IMR-90 (cell line): ENCODE measurements around the gene ELMO1. TPM values are rescaled to one million over a fixed set of nuclear protein-coding genes. Genes with fewer than 3 reads are reported as not detected.

Source experiments
- ATAC-seq: fragments of 200-7000 bp; cut with Tn5 transposase; 2 replicates; pipeline ENCODE4 v1.9.1; 2020; ENCODE audit warnings: low read depth, mild to moderate bottlenecking, moderate library complexity
- BruUV-seq: library from RNA; stranded (reverse); fragments of 400-500 nt; replicated peaks from 2 replicates; lab custom pipeline; 2021; lab: Mats Ljungman, UMichigan
- CTCF ChIA-PET: fragments of 300-600 bp; formaldehyde crosslinking; extraction: SDS; loops from one replicate; lab custom pipeline; 2021; ENCODE audit warnings: antibody characterized with exemption; lab: Yijun Ruan, JAX
- POLR2A ChIA-PET: fragments of 300-600 bp; sonication (Branson Sonifier 250); formaldehyde crosslinking; loops from one replicate; lab custom pipeline; 2022; ENCODE audit warnings: antibody characterized with exemption; ENCODE audit not compliant: unreplicated experiment; lab: Charles Lee
- DNase-seq: peaks from one replicate; pipeline ENCODE4 v3.0.0; 2013
- H2AFZ ChIP-seq: replicated peaks from 2 replicates; pipeline ENCODE3; 2013; ENCODE audit warnings: low read length, mild to moderate bottlenecking; ENCODE audit not compliant: poor library complexity
- H2AK5ac ChIP-seq: 2 replicates; pipeline ENCODE4 v1.6.1; 2013; ENCODE audit warnings: low read depth, low read length, inconsistent platforms
- H2AK9ac ChIP-seq: replicated peaks from 2 replicates; pipeline ENCODE3; 2013; ENCODE audit warnings: mild to moderate bottlenecking, low read depth, low read length, moderate library complexity; ENCODE audit not compliant: poor library complexity
- H2BK120ac ChIP-seq: 2 replicates; pipeline ENCODE4 v1.6.1; 2013; ENCODE audit warnings: low read depth, low read length, inconsistent platforms
- H2BK15ac ChIP-seq: 3 replicates; pipeline ENCODE4 v1.6.1; 2013; ENCODE audit warnings: low read depth, low read length, inconsistent platforms
- H2BK20ac ChIP-seq: 2 replicates; pipeline ENCODE4 v1.6.1; 2013; ENCODE audit warnings: low read depth, mild to moderate bottlenecking, inconsistent platforms, low read length, moderate library complexity
- H2BK5ac ChIP-seq: 2 replicates; pipeline ENCODE4 v1.6.1; 2013; ENCODE audit warnings: mild to moderate bottlenecking, low read depth, low read length, inconsistent platforms; ENCODE audit not compliant: poor library complexity, severe bottlenecking
- H3K14ac ChIP-seq: replicated peaks from 2 replicates; pipeline ENCODE4 v1.6.1; 2013; ENCODE audit warnings: low read depth, low read length, inconsistent platforms
- H3K18ac ChIP-seq: 2 replicates; pipeline ENCODE4 v1.6.1; 2013; ENCODE audit warnings: low read depth, low read length, control low read depth
- H3K23ac ChIP-seq: 2 replicates; pipeline ENCODE4 v1.6.1; 2013; ENCODE audit warnings: low read depth, low read length, inconsistent platforms
- H3K27ac ChIP-seq: 2 replicates; pipeline ENCODE4 v1.5.1; 2013; ENCODE audit warnings: mild to moderate bottlenecking, control low read depth, low read length; ENCODE audit not compliant: insufficient read depth
- H3K27me3 ChIP-seq: 2 replicates; pipeline ENCODE4 v1.6.1; 2013; ENCODE audit warnings: low read length; ENCODE audit not compliant: control insufficient read depth, insufficient read depth
- H3K36me3 ChIP-seq: 2 replicates; pipeline ENCODE4 v1.6.1; 2013; ENCODE audit warnings: low read length, mixed read lengths; ENCODE audit not compliant: control insufficient read depth, insufficient read depth
- H3K4ac ChIP-seq: 2 replicates; pipeline ENCODE4 v1.6.1; 2013; ENCODE audit warnings: low read depth, low read length, inconsistent platforms
- H3K4me1 ChIP-seq: 2 replicates; pipeline ENCODE4 v1.6.1; 2013; ENCODE audit warnings: low read length, mixed read lengths; ENCODE audit not compliant: control insufficient read depth, insufficient read depth
- H3K4me2 ChIP-seq: 2 replicates; pipeline ENCODE4 v1.6.1; 2013; ENCODE audit warnings: low read depth, mild to moderate bottlenecking, control low read depth, low read length, moderate library complexity
- H3K4me3 ChIP-seq: 2 replicates; pipeline ENCODE4 v1.5.1; 2013; ENCODE audit warnings: low read depth, mild to moderate bottlenecking, control low read depth, low read length, moderate library complexity; ENCODE audit not compliant: insufficient read depth
- H3K56ac ChIP-seq: 2 replicates; pipeline ENCODE4 v1.6.1; 2013; ENCODE audit warnings: low read length, inconsistent platforms; ENCODE audit not compliant: insufficient read depth; ENCODE audit errors: extremely low read depth
- H3K79me1 ChIP-seq, 2 experiments: 2 replicates each; pipeline ENCODE4 v1.6.1; 2013; ENCODE audit warnings: low read length in 2 of 2, inconsistent platforms in 1 of 2, low read depth in 1 of 2
- H3K9ac ChIP-seq: 2 replicates; pipeline ENCODE4 v1.6.1; 2013; ENCODE audit warnings: low read depth, low read length, control low read depth
- H3K9me1 ChIP-seq: 2 replicates; pipeline ENCODE4 v1.6.1; 2013; ENCODE audit warnings: low read length, inconsistent platforms; ENCODE audit not compliant: insufficient read depth
- H3K9me3 ChIP-seq: 2 replicates; pipeline ENCODE4 v1.6.1; 2013; ENCODE audit warnings: low read length; ENCODE audit not compliant: control insufficient read depth, insufficient read depth
- H4K20me1 ChIP-seq: 2 replicates; pipeline ENCODE4 v1.6.1; 2013; ENCODE audit warnings: low read length, inconsistent platforms; ENCODE audit not compliant: insufficient read depth
- H4K5ac ChIP-seq: 2 replicates; pipeline ENCODE4 v1.6.1; 2013; ENCODE audit warnings: mild to moderate bottlenecking, low read depth, low read length, control low read depth
- H4K8ac ChIP-seq, 2 experiments: 2 replicates each; pipeline ENCODE4 v1.6.1; 2013; ENCODE audit warnings: low read depth in 2 of 2, low read length in 2 of 2, control low read depth in 1 of 2, inconsistent platforms in 1 of 2
- H4K91ac ChIP-seq: 2 replicates; pipeline ENCODE4 v1.6.1; 2013; ENCODE audit warnings: low read depth, low read length, inconsistent platforms; ENCODE audit not compliant: insufficient read depth
- BHLHE40 ChIP-seq: fragments of 150-350 bp; IDR thresholded peaks from 2 replicates; pipeline ENCODE4 v1.6.1; 2016; ENCODE audit warnings: mild to moderate bottlenecking, low read depth, low read length
- CEBPB ChIP-seq: IDR thresholded peaks from 2 replicates; pipeline ENCODE4 v1.6.1; 2012; ENCODE audit warnings: low read depth, low read length, improper control_type of control experiment
- CHD1 ChIP-seq: IDR thresholded peaks from 2 replicates; pipeline ENCODE4 v1.6.1; 2012; ENCODE audit warnings: low read depth, low read length, improper control_type of control experiment
- CTCF ChIP-seq: conservative IDR thresholded peaks from 2 replicates; pipeline ENCODE4 v1.5.1; 2012; ENCODE audit warnings: mild to moderate bottlenecking, low read depth, low read length, improper control_type of control experiment
- ELK1 ChIP-seq: fragments of 150-350 bp; IDR thresholded peaks from 2 replicates; pipeline ENCODE4 v1.6.1; 2016; ENCODE audit warnings: low read depth, mild to moderate bottlenecking, low read length, moderate library complexity, borderline replicate concordance
- FOS ChIP-seq: fragments of 150-350 bp; IDR thresholded peaks from 2 replicates; pipeline ENCODE4 v1.6.1; 2016; ENCODE audit warnings: low read depth, low read length
- MAFK ChIP-seq: IDR thresholded peaks from 2 replicates; pipeline ENCODE4 v1.6.1; 2012; ENCODE audit warnings: low read depth, low read length, improper control_type of control experiment
- MAZ ChIP-seq: IDR thresholded peaks from 2 replicates; pipeline ENCODE4 v1.6.1; 2012; ENCODE audit warnings: low read depth, mild to moderate bottlenecking, low read length, improper control_type of control experiment, moderate library complexity, borderline replicate concordance
- MXI1 ChIP-seq: IDR thresholded peaks from 2 replicates; pipeline ENCODE4 v1.6.1; 2012; ENCODE audit warnings: low read depth, mild to moderate bottlenecking, low read length, moderate library complexity, borderline replicate concordance
- POLR2A ChIP-seq: IDR thresholded peaks from 2 replicates; pipeline ENCODE4 v1.6.1; 2012; ENCODE audit warnings: mild to moderate bottlenecking, low read depth, low read length
- RAD21 ChIP-seq: IDR thresholded peaks from 2 replicates; pipeline ENCODE4 v1.6.1; 2012; ENCODE audit warnings: low read length, improper control_type of control experiment
- RCOR1 ChIP-seq: IDR thresholded peaks from 2 replicates; pipeline ENCODE4 v1.6.1; 2012; ENCODE audit warnings: mild to moderate bottlenecking, low read length, improper control_type of control experiment; ENCODE audit not compliant: insufficient replicate concordance
- RFX5 ChIP-seq: IDR thresholded peaks from 2 replicates; pipeline ENCODE4 v1.8.0; 2012; ENCODE audit warnings: low read depth, mild to moderate bottlenecking, low read length, moderate library complexity
- SMC3 ChIP-seq: fragments of 150-350 bp; IDR thresholded peaks from 2 replicates; pipeline ENCODE4 v1.6.1; 2016; ENCODE audit warnings: low read depth, mild to moderate bottlenecking, antibody characterized with exemption, low read length, moderate library complexity
- USF2 ChIP-seq: fragments of 150-350 bp; IDR thresholded peaks from 2 replicates; pipeline ENCODE4 v1.6.1; 2017; ENCODE audit warnings: mild to moderate bottlenecking, antibody characterized with exemption, low read length, low read depth
- WGBS, 2 experiments: methylation state at CpG; one replicate each; pipeline versions ENCODE4 v1.1.5 to v1.1.7; 2013; ENCODE audit warnings: missing lambda C conversion rate in 2 of 2; ENCODE audit not compliant: insufficient read length in 1 of 2; ENCODE audit errors: extremely low coverage in 2 of 2; 5-methylcytosine and 5-hydroxymethylcytosine counted together
- dilution Hi-C: fragments of 300-500 bp; cut with HindIII; formaldehyde crosslinking; loops from one replicate; pipeline ENCODE4 v1.14.3; 2018; ENCODE audit warnings: low sequenced_read_pairs; ENCODE audit not compliant: unreplicated experiment
- in situ Hi-C: fragments of 300-500 bp; cut with MboI; formaldehyde crosslinking; loops from 3 replicates; pipeline ENCODE4 v1.14.3; 2019; ENCODE audit warnings: low sequenced_read_pairs, inconsistent platforms, mixed read lengths
- intact Hi-C: fragments of 100-400 bp; cut with micrococcal nuclease; formaldehyde crosslinking; loops from 2 replicates; pipeline ENCODE4 v1.10.0; 2022
- polyA plus RNA-seq, 3 experiments: library from polyadenylated mRNA; depleted of rRNA; stranded (reverse); fragments of >200 nt; gene quantifications; 2 replicates each; pipeline ENCODE4 v1.2.3, GENCODE V29; 2012; ENCODE audit warnings: low replicate concordance in 1 of 3
- total RNA-seq: library from RNA; depleted of rRNA; stranded (reverse); fragments of >200 nt; gene quantifications from 2 replicates; pipeline ENCODE4 v1.2.3, GENCODE V29; 2012

Gene ELMO1
- total and polyA plus RNA-seq, 2 of the 4 experiments (the other 2 are of a cell fraction) = 0.03 TPM; not detected in 1

GRCh38 chr7:36951257-36951697, 497.4 kb downstream of the ELMO1 start:
- Histone ChIP-seq H4K8ac (no peak overlapping the region), H3K36me3 (no peaks in the 10 kb centered on the region), H3K23ac (no peak overlapping the region), H3K9ac (no peak overlapping the region), H3K4me3 (no peak overlapping the region), H2BK5ac (no peak overlapping the region), H4K91ac (no peak overlapping the region), H3K4ac (no peak overlapping the region), H2AK5ac (no peak overlapping the region), H3K4me2 (no peak overlapping the region), H2BK120ac (no peak overlapping the region), H2BK15ac (no peak overlapping the region), H3K56ac (no peak overlapping the region), H4K20me1 (no peaks in the 10 kb centered on the region), H2BK20ac (no peak overlapping the region), H3K79me1 (no peaks in the 10 kb centered on the region), H3K14ac (no peak overlapping the region), H2AK9ac (no peak overlapping the region), H3K9me3 (no peaks in the 10 kb centered on the region), H4K5ac (no peak overlapping the region), H2AFZ (no peak overlapping the region), H3K27me3 (no peaks in the 10 kb centered on the region), H3K18ac (no peak overlapping the region), H3K9me1 (no peaks in the 10 kb centered on the region), H3K27ac (no peak overlapping the region), H3K4me1 (no peaks in the 10 kb centered on the region)
- ChIA-PET CTCF (no interaction called here), POLR2A (no interaction called here)
- no TSS peak for BruUV-seq
- dilution Hi-C loops (no loop called here), intact Hi-C loops (no loop called here), in situ Hi-C loops (loop anchor here (25.0 kb wide), 1 partner anchor 464 kb away; no protein-coding TSS in a partner anchor)
- no peak for TF ChIP-seq CHD1
- TF ChIP-seq FOS = no peak
- no peak for TF ChIP-seq POLR2A
- no peak for TF ChIP-seq RAD21
- TF ChIP-seq USF2 = no peak
- no peak for TF ChIP-seq RFX5
- TF ChIP-seq MAFK = no peak
- no peak for TF ChIP-seq BHLHE40
- no peak for TF ChIP-seq RCOR1
- TF ChIP-seq ELK1 = no peak
- TF ChIP-seq MAZ = no peak
- no peak for TF ChIP-seq CEBPB
- no peak for TF ChIP-seq SMC3
- no peak for TF ChIP-seq CTCF
- no peak for TF ChIP-seq MXI1
- ATAC-seq (no peak), DNase-seq (no peak)
- WGBS, 2 experiments = 67% methylated on average over 1 of the region's 3 CpGs; no CpG with 5 or more reads in 1 of the 2 experiments
